HG03565 (cell line): Measurements from ENCODE around the gene DYNC2LI1.

Experiments used
- ATAC-seq: cut with Tn5 transposase; IDR thresholded peaks from one replicate; pipeline ENCODE4 v1.9.1; 2021; ENCODE audit warnings: mild to moderate bottlenecking, moderate library complexity; ENCODE audit not compliant: unreplicated experiment

Gene DYNC2LI1

GRCh38 chr2:43812006-43812405 is 38.2 kb downstream of the DYNC2LI1 start:
- no peak for ATAC-seq

GRCh38 chr2:43812947-43813346 is 39.1 kb downstream of the DYNC2LI1 start:
- ATAC-seq: no peak

GRCh38 chr2:43814711-43815110 is 40.9 kb downstream of the DYNC2LI1 start:
- ATAC-seq: no peak

GRCh38 chr2:43818761-43819160 is 44.9 kb downstream of the DYNC2LI1 start:
- ATAC-seq: no peak

GRCh38 chr2:43819491-43820163 is 45.8 kb downstream of the DYNC2LI1 start:
- no peak for ATAC-seq

GRCh38 chr2:43822839-43823238 is 49.0 kb downstream of the DYNC2LI1 start:
- ATAC-seq: no peak

- no peak for ATAC-seq
Observed at GRCh38 chr2:43823751-43824150, 49.9 kb downstream of the DYNC2LI1 start.

- ATAC-seq: no peak
Observed at GRCh38 chr2:43824512-43824911, 50.7 kb downstream of the DYNC2LI1 start.

- ATAC-seq: no peak
Observed at GRCh38 chr2:43824951-43825493, 51.2 kb downstream of the DYNC2LI1 start.

- ATAC-seq: no peak
Observed at GRCh38 chr2:43825841-43826240, 52.0 kb downstream of the DYNC2LI1 start.

- no peak for ATAC-seq
Observed at GRCh38 chr2:43826305-43827250, 52.7 kb downstream of the DYNC2LI1 start.

GRCh38 chr2:43831543-43832294 is 57.9 kb downstream of the DYNC2LI1 start:
- ATAC-seq: no peak

GRCh38 chr2:43832457-43832856 is 58.6 kb downstream of the DYNC2LI1 start:
- ATAC-seq: no peak

GRCh38 chr2:43837033-43837432 is 63.2 kb downstream of the DYNC2LI1 start:
- no peak for ATAC-seq

- no peak for ATAC-seq
Observed at GRCh38 chr2:43837831-43838559, 64.2 kb downstream of the DYNC2LI1 start.

GRCh38 chr2:43838560-43839267 is 64.9 kb downstream of the DYNC2LI1 start, which contains the start of the genes ABCG5 and ABCG8:
ABCG5 (minus strand) TSS chr2:43838839; CDS start chr2:43838679, 160 bp downstream.
ABCG8 (plus strand) TSS chr2:43838971; CDS start chr2:43839054, 83 bp downstream.
- no peak for ATAC-seq

- ATAC-seq: no peak
Observed at GRCh38 chr2:43839776-43840564, 66.1 kb downstream of the DYNC2LI1 start.

GRCh38 chr2:43840965-43841364 is 67.1 kb downstream of the DYNC2LI1 start:
- no peak for ATAC-seq
